ENCODE results near the gene AGL.

- TF ChIP-seq, protein P1, sequence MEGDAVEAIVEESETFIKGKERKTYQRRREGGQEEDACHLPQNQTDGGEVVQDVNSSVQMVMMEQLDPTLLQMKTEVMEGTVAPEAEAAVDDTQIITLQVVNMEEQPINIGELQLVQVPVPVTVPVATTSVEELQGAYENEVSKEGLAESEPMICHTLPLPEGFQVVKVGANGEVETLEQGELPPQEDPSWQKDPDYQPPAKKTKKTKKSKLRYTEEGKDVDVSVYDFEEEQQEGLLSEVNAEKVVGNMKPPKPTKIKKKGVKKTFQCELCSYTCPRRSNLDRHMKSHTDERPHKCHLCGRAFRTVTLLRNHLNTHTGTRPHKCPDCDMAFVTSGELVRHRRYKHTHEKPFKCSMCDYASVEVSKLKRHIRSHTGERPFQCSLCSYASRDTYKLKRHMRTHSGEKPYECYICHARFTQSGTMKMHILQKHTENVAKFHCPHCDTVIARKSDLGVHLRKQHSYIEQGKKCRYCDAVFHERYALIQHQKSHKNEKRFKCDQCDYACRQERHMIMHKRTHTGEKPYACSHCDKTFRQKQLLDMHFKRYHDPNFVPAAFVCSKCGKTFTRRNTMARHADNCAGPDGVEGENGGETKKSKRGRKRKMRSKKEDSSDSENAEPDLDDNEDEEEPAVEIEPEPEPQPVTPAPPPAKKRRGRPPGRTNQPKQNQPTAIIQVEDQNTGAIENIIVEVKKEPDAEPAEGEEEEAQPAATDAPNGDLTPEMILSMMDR (IDR thresholded peaks at IDR 0.05), result no peak
- TF ChIP-seq EZH2 (IDR thresholded peaks at IDR 0.05) (no peak), EZH2phosphoT487 (IDR thresholded peaks at IDR 0.05) (no peak)
These were observed 38.4 kb upstream of the AGL start for GRCh38 chr1:99811747-99812146.

Measured in neural progenitor cell (in vitro differentiated cells).